M059J (cell line): Measurements from ENCODE around the gene PTS. TPM values are rescaled to one million over a fixed set of nuclear protein-coding genes. Genes with fewer than 3 reads are reported as not detected.
"Not testable (repeated sequence)": the region's sequence is repeated elsewhere in the genome, so short reads cannot be mapped to it uniquely, and the experiment has no call there.

ENCODE experiments used
- DNase-seq: peaks from one replicate; pipeline ENCODE4 v3.0.0-alpha.2; 2012; ENCODE audit warnings: low read depth
- total RNA-seq: library from RNA; depleted of rRNA; stranded (reverse); fragments of >200 nt; shearing (Covaris generic); gene quantifications from 2 replicates; pipeline ENCODE4 v1.2.3, GENCODE V29; 2014; rRNA removed

PTS gene
- 60.6 and 86.9 TPM in 2 replicates for total RNA-seq

- peak; percentile 90 for DNase-seq
Measured at GRCh38 chr11:112226062-112226830, at the start of gene PTS. Gene PTS, plus strand, starts transcription at chr11:112226428. Its CDS starts 16 bp downstream, at chr11:112226444.

DNA sequence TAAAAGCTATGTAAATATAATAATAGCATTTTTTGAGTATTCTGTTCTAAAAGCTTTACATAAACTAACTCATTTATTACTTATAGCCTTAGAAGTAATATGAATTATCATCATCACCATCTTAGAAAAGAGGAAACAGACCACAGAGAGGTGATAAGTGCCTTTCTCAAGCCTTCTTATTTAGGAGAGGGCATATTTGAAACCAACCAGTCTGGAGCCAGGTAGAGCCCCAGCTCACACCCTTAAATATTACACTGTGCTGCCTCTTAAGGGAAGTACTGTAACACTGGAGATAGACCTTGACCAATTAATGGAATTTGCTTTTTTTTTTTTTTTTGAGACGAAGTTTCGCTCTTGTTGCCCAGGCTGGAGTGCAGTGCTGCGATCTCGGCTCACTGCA, 48.6 kb upstream of the PTS start:
- no peak for DNase-seq

DNA sequence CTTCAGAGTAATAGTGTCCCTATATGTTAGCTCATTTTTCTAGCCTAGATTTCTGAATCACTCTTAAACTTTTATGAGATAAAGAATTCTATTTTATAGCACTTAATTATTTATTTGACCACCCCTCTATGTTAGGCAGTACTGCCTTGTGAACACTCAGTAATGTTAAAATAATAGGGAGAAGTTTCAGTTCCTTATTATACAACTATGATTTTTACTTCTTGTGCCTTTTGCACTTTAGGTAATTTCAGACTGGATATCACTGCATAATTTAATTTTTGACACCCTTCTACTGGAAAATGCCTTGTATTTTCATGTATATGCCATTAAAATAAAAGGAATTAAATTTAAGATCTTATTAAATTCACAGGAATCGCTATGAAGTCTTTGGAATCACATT, 47.8 kb upstream of the PTS start:
- no peak for DNase-seq

- DNase-seq, result no peak
Measured at GRCh38 chr11:112178936-112179335, 47.3 kb upstream of the PTS start.

GRCh38 chr11:112179601-112180000, 46.6 kb upstream of the PTS start:
- no peak for DNase-seq

GRCh38 chr11:112182867-112183266, 43.4 kb upstream of the PTS start:
- DNase-seq, result no peak

DNA sequence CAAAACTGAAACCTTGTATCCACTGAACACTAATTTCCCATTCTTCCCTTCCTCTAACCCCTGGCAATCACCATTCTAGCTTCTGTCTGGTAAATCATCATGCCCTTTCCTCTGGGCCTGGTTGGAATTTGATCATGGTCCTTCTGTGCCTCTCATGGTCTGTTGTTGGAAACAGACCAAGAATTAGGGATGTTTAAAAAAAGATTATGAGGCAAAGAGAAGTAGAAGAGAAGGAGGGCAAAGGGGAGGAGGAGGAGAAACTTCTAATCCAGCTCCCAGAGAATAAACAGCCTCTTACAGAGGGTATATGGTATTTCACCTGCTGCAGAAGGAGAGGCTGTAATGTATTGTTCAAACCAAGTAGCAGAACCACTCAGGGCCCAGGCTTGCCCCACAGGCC, 40.3 kb upstream of the PTS start:
- peak; percentile 8 for DNase-seq

GRCh38 chr11:112186304-112186703, 39.9 kb upstream of the PTS start:
- no peak for DNase-seq

DNA sequence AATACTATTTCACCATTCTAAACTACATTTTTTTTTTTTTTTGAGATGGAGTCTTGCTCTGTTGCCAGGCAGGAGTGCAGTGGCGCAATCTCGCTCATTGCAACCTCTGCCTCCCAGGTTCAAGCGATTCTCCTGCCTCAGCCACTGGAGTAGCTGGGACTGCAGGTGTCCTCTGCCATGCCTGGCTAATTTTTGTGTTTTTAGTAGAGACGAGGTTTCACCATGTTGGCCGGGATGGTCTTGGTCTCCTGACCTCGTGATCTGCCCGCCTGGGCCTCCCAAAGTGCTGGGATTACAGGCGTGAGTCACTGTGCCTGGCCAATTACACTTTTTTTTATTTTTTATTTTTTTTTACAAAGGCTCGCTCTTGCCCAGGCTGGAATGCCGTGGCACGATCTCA, 31.1 kb upstream of the PTS start:
- peak; percentile 40 for DNase-seq

- DNase-seq, result no peak
Measured at GRCh38 chr11:112195951-112196351, 30.3 kb upstream of the PTS start.

DNA sequence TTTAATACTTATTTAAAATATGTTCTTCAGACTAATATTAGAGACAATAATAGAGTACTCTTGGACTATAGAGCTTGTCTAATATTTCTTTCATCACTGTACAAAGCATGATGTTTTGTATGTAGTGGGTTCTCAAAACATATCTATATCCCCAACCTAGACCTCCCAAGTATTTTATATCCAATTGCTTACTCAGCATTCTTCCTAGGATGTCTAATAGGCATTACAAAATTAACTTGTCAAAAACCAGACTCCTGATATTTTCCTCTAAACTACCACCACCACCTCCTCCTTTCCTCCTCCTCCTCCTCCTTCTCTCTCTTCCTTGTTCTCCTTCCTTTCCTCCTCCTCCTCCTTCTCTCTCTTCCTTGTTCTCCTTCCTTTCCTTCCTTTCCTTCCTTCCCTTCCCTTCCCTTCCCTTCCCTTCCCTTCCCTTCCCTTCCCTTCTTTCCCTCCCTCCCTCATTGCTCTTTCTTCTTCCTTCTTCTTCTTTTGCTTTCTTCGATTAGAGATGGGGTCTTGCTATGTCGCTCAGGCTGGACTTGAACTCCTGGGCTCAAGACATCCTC, 29.6 kb upstream of the PTS start:
- no peak for DNase-seq

DNA sequence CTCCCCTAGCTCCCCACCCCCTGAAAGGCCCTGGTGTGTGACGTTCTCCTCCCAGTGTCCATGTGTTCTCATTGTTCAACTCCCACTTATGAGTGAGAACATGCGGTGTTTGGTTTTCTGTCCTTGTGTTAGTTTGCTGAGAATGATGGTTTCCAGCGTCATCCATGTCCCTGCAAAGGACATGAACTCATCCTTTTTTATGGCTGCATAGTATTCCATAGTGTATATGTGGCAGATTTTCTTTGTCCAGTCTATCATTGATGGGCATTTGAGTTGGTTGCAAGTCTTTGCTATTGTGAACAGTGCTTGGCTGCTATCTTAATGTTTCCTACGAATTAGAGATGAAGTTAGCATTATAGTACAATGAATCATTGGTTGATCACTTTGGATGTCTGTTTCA, 27.1 kb upstream of the PTS start:
- not testable (repeated sequence) for DNase-seq

GRCh38 chr11:112200252-112200651, 26.0 kb upstream of the PTS start:
- DNase-seq, result no peak

DNA sequence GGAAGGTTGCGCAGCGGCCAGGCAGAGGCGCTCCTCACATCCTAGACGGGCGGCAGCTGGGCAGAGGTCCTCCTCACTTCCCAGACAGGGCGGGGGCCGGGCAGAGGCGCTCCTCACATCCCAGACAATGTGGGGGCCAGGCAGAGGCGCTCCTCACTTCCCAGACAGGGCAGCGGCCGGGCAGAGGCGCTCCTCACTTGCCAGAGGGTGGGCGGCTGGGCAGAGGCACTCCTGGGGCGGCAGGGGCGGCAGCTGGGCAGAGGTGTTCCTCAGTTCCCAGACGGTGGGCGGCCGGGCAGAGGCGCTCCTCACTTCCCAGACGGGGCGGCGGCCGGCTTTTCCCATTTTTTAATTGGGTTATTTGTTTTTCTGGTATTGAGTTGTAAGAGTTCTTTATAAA, 20.2 kb upstream of the PTS start:
- no peak for DNase-seq

DNA sequence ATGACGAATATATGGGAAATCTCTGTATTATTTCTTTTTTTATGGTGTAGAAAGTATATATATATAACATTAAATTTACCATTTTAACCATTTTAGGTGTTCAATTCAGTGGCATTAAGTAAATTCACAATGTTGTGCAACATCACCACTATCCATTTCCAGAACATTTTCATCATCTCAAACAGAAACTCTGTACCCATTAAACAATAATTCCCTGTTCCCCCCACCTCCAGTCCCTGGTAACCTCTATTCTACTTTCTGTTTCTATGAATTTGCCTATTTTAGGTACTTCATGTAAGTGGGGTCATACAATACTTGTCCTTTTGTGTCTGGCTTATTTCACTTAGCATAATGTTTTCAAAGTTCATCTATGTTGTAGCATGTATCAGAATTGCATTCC, 15.3 kb upstream of the PTS start:
- DNase-seq, result no peak

DNA sequence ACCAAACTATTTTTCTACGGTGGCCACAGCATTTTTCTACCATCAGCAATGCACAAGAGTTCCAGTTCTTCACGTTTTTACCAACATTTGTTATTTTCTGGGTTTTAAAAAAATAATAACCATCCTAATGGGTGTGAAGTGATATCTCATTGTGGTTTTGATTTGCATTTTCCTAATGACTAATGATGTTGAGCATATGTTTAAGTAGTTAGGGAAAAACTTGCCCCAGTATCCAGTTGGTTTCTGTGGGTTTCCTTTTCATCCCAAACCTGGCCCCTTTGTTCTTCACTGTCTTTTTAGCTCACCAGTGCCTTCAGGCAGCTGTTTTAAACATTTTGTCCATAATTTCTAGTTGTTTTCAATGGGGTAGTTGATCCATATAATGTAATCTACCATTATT, 14.7 kb upstream of the PTS start:
- DNase-seq, result no peak

DNA sequence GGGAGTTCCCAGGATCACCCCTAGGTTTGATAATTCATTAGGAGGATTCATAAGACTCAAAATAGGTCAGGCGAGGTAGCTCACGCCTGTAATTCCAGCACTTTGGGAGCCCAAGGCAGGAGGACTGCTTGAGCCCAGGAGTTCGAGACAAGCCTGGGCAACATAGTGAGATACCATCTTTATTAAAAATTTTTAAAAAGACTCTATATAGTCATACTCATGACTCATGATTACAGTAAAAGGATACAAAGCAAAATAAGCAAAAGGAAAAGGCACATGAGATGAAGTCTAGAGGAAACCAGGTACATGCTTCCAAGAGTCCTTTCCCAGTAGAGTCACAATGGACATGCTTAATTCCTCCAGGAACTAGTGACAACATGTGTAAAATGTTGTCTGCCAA, 13.9 kb upstream of the PTS start:
- no peak for DNase-seq

- no peak for DNase-seq
Measured at GRCh38 chr11:112212710-112213109, 13.5 kb upstream of the PTS start.

- no peak for DNase-seq
Measured at GRCh38 chr11:112213753-112214152, 12.5 kb upstream of the PTS start.

DNA sequence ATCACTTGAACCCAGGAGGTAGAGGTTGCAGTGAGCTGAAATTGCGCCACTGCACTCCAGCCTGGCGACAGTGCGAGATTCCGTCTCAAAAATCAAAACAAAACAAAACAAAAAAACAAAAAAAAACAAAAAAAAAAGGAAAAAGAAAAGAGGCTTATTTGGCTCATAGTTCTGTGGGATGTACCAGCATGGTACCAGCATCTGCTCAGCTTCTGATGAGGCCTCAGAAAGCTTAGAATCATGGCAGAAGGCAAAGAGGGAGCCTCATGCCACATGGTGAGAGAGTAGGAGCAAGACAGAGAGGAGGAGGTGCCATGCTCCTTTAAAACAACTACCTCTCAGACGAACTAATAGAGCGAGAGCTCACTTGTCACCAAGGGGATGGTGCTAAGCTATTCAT, 10.6 kb upstream of the PTS start:
- DNase-seq, result no peak

- peak; percentile 32 for DNase-seq
Measured at GRCh38 chr11:112216561-112217105, 9.6 kb upstream of the PTS start.

GRCh38 chr11:112219476-112220232, 6.6 kb upstream of the PTS start:
- peak; percentile 75 for DNase-seq
